Measurements from ENCODE around the gene SERINC5. TPM values are rescaled to one million over a fixed set of nuclear protein-coding genes. Genes with fewer than 3 reads are reported as not detected.

Gene SERINC5
- total RNA-seq, 1 donor from 2014 or later: 57.3 TPM

GRCh38 chr5:80269991-80270438 is 14.2 kb upstream of the SERINC5 start:
- no peak overlapping the region for H3K4me3 Mint-ChIP-seq (ENCODE audit: unreplicated experiment)
- Histone ChIP-seq H2AFZ (ENCODE audit: low read depth, low read length) (no peak overlapping the region), H3K9ac (ENCODE audit: low read length) (no peak overlapping the region), H3K4me2 (ENCODE audit: low read length) (no peak overlapping the region), H3K79me2 (ENCODE audit: insufficient read depth, low read length) (no peaks in the 10 kb centered on the region), H3K4me3 (ENCODE audit: insufficient read depth, low read depth, low read length) (no peak overlapping the region), H3K9me3 (ENCODE audit: insufficient read depth, low read depth, low read length) (no peaks in the 10 kb centered on the region), H3K4me1 (ENCODE audit: insufficient read depth, low read length) (no peaks in the 10 kb centered on the region), H3K27ac (ENCODE audit: low read depth, low read length) (no peak overlapping the region), H3K36me3 (ENCODE audit: insufficient read depth, low read length) (no peaks in the 10 kb centered on the region), H4K20me1 (ENCODE audit: insufficient read depth, low read length) (no peaks in the 10 kb centered on the region), H3K27me3 (ENCODE audit: insufficient read depth, low read length) (no peaks in the 10 kb centered on the region)
- no peaks in the 10 kb centered on the region for H3K9me3 Mint-ChIP-seq (ENCODE audit: unreplicated experiment)
- H3K27ac Mint-ChIP-seq (ENCODE audit: unreplicated experiment): no peak overlapping the region
- no peaks in the 10 kb centered on the region for H3K27me3 Mint-ChIP-seq (ENCODE audit: low read depth, unreplicated experiment)
- DNase-seq (ENCODE audit: low read depth) (no peak), FAIRE-seq (no peak)
- H3K36me3 Mint-ChIP-seq (ENCODE audit: low read depth, unreplicated experiment): no peaks in the 10 kb centered on the region
- TF ChIP-seq EZH2 (IDR thresholded peaks at IDR 0.05; ENCODE audit: insufficient read depth, low read length) (no peak), CTCF (IDR thresholded peaks at IDR 0.05; ENCODE audit: insufficient read depth, low read depth, low read length) (no peak)
- H3K4me1 Mint-ChIP-seq (ENCODE audit: low read depth, unreplicated experiment): no peaks in the 10 kb centered on the region

GRCh38 chr5:80268916-80269315 is 13.1 kb upstream of the SERINC5 start:
- Histone ChIP-seq H3K79me2 (ENCODE audit: insufficient read depth, low read length) (no peaks in the 10 kb centered on the region), H3K9me3 (ENCODE audit: insufficient read depth, low read depth, low read length) (no peaks in the 10 kb centered on the region), H3K4me2 (ENCODE audit: low read length) (no peak overlapping the region), H3K27me3 (ENCODE audit: insufficient read depth, low read length) (no peaks in the 10 kb centered on the region), H3K27ac (ENCODE audit: low read depth, low read length) (no peak overlapping the region), H3K36me3 (ENCODE audit: insufficient read depth, low read length) (no peaks in the 10 kb centered on the region), H3K4me3 (ENCODE audit: insufficient read depth, low read depth, low read length) (no peak overlapping the region), H3K9ac (ENCODE audit: low read length) (no peak overlapping the region), H4K20me1 (ENCODE audit: insufficient read depth, low read length) (no peaks in the 10 kb centered on the region), H2AFZ (ENCODE audit: low read depth, low read length) (peak overlapping the region; percentile 11), H3K4me1 (ENCODE audit: insufficient read depth, low read length) (no peaks in the 10 kb centered on the region)
- no peaks in the 10 kb centered on the region for H3K27me3 Mint-ChIP-seq (ENCODE audit: low read depth, unreplicated experiment)
- no peak for DNase-seq (ENCODE audit: low read depth)
- no peaks in the 10 kb centered on the region for H3K9me3 Mint-ChIP-seq (ENCODE audit: unreplicated experiment)
- H3K4me1 Mint-ChIP-seq (ENCODE audit: low read depth, unreplicated experiment): no peaks in the 10 kb centered on the region
- no peaks in the 10 kb centered on the region for H3K36me3 Mint-ChIP-seq (ENCODE audit: low read depth, unreplicated experiment)
- TF ChIP-seq EZH2 (IDR thresholded peaks at IDR 0.05; ENCODE audit: insufficient read depth, low read length): no peak
- TF ChIP-seq CTCF (IDR thresholded peaks at IDR 0.05; ENCODE audit: insufficient read depth, low read depth, low read length): no peak
- H3K27ac Mint-ChIP-seq (ENCODE audit: unreplicated experiment): no peak overlapping the region
- no peak for FAIRE-seq
- no peak overlapping the region for H3K4me3 Mint-ChIP-seq (ENCODE audit: unreplicated experiment)

- no peaks in the 10 kb centered on the region for H3K27me3 Mint-ChIP-seq (ENCODE audit: low read depth, unreplicated experiment)
- no peaks in the 10 kb centered on the region for H3K9me3 ChIP-seq (ENCODE audit: insufficient read depth, low read depth, low read length)
- no peaks in the 10 kb centered on the region for H3K79me2 ChIP-seq (ENCODE audit: insufficient read depth, low read length)
- no peaks in the 10 kb centered on the region for H3K36me3 Mint-ChIP-seq (ENCODE audit: low read depth, unreplicated experiment)
- FAIRE-seq: no peak
- H2AFZ ChIP-seq (ENCODE audit: low read depth, low read length): no peak overlapping the region
- TF ChIP-seq EZH2 (IDR thresholded peaks at IDR 0.05; ENCODE audit: insufficient read depth, low read length) (no peak), CTCF (IDR thresholded peaks at IDR 0.05; ENCODE audit: insufficient read depth, low read depth, low read length) (no peak)
- H3K27me3 ChIP-seq (ENCODE audit: insufficient read depth, low read length): no peaks in the 10 kb centered on the region
- no peak overlapping the region for H3K4me2 ChIP-seq (ENCODE audit: low read length)
- H3K4me3 ChIP-seq (ENCODE audit: insufficient read depth, low read depth, low read length): no peak overlapping the region
- H3K27ac Mint-ChIP-seq (ENCODE audit: unreplicated experiment): no peak overlapping the region
- H3K9ac ChIP-seq (ENCODE audit: low read length): no peak overlapping the region
- no peak overlapping the region for H3K4me3 Mint-ChIP-seq (ENCODE audit: unreplicated experiment)
- H3K4me1 ChIP-seq (ENCODE audit: insufficient read depth, low read length): no peaks in the 10 kb centered on the region
- no peaks in the 10 kb centered on the region for H3K9me3 Mint-ChIP-seq (ENCODE audit: unreplicated experiment)
- no peaks in the 10 kb centered on the region for H4K20me1 ChIP-seq (ENCODE audit: insufficient read depth, low read length)
- H3K4me1 Mint-ChIP-seq (ENCODE audit: low read depth, unreplicated experiment): no peaks in the 10 kb centered on the region
- no peak for DNase-seq (ENCODE audit: low read depth)
- H3K36me3 ChIP-seq (ENCODE audit: insufficient read depth, low read length): no peaks in the 10 kb centered on the region
- no peak overlapping the region for H3K27ac ChIP-seq (ENCODE audit: low read depth, low read length)
These were observed 10.7 kb upstream of the SERINC5 start for GRCh38 chr5:80266566-80266965.

Data from astrocyte (in vitro differentiated cells and primary cell).